NOMO-1 treated with dmso at 0.1 percent for 144 hours (cell line): Measurements from ENCODE around the gene CDH26.

Experiments
- DNase-seq: peaks from one replicate; lab custom pipeline; 2025; ENCODE audit not compliant: unreplicated experiment; lab: John Stamatoyannopoulos, UW

The CDH26 gene

GRCh38 chr20:59958123-59958522, at the start of gene CDH26:
CDH26 (plus strand) TSS chr20:59958423; CDS start chr20:59958727, 304 bp downstream.
- DNase-seq, result no peak

- DNase-seq, result no peak
Observed at GRCh38 chr20:59908855-59909254, 49.4 kb upstream of the CDH26 start.

- DNase-seq, result no peak
Observed at GRCh38 chr20:59911041-59911440, 47.2 kb upstream of the CDH26 start.

GRCh38 chr20:59912609-59913008, 45.6 kb upstream of the CDH26 start:
- no peak for DNase-seq

GRCh38 chr20:59920944-59921343, 37.3 kb upstream of the CDH26 start:
- no peak for DNase-seq

- no peak for DNase-seq
Observed at GRCh38 chr20:59923514-59923913, 34.7 kb upstream of the CDH26 start.

GRCh38 chr20:59925359-59925758, 32.9 kb upstream of the CDH26 start:
- no peak for DNase-seq

GRCh38 chr20:59925899-59926298, 32.3 kb upstream of the CDH26 start:
- no peak for DNase-seq

- DNase-seq, result no peak
Observed at GRCh38 chr20:59931511-59932312, 26.5 kb upstream of the CDH26 start.

GRCh38 chr20:59932616-59933295, 25.5 kb upstream of the CDH26 start:
- DNase-seq, result no peak

- DNase-seq, result no peak
Observed at GRCh38 chr20:59933296-59933848, 24.9 kb upstream of the CDH26 start, which contains the start of gene SYCP2. SYCP2 (minus strand) TSS chr20:59933637; CDS start chr20:59922413, 11,224 bp downstream.

GRCh38 chr20:59933849-59934585, 24.2 kb upstream of the CDH26 start:
- DNase-seq, result no peak

GRCh38 chr20:59935457-59936185, 22.6 kb upstream of the CDH26 start:
- DNase-seq, result no peak

GRCh38 chr20:59936409-59936808, 21.8 kb upstream of the CDH26 start:
- DNase-seq, result no peak

GRCh38 chr20:59937150-59937549, 21.1 kb upstream of the CDH26 start:
- DNase-seq, result no peak

- DNase-seq, result no peak
Observed at GRCh38 chr20:59938221-59938620, 20.0 kb upstream of the CDH26 start.

GRCh38 chr20:59938696-59939051, 19.5 kb upstream of the CDH26 start:
- no peak for DNase-seq

- DNase-seq, result no peak
Observed at GRCh38 chr20:59939052-59939878, 19.0 kb upstream of the CDH26 start.

- no peak for DNase-seq
Observed at GRCh38 chr20:59939879-59940128, 18.4 kb upstream of the CDH26 start.
